B cell (primary cell): ENCODE data around the gene KRTAP9-2. TPM values are rescaled to one million over a fixed set of nuclear protein-coding genes. Genes with fewer than 3 reads are reported as not detected.
"Not testable (repeated sequence)": the region's sequence is repeated elsewhere in the genome, so short reads cannot be mapped to it uniquely, and the experiment has no call there.

Experiments used
- ATAC-seq: fragments of 200-7000 bp; cut with Tn5 transposase; one replicate; pipeline ENCODE4 v1.10.0; 2021; ENCODE audit warnings: low read depth, mild to moderate bottlenecking, moderate number of reproducible peaks, moderate library complexity
- CTCF ChIA-PET: fragments of 350-600 bp; sonication (Branson Sonifier 250); formaldehyde crosslinking; loops from one replicate; lab custom pipeline; 2021; ENCODE audit warnings: antibody characterized with exemption, inconsistent platforms; lab: Charles Lee
- POLR2A ChIA-PET: fragments of 350-600 bp; sonication (Branson Sonifier 250); formaldehyde crosslinking; loops from one replicate; lab custom pipeline; 2021; ENCODE audit warnings: antibody characterized with exemption; lab: Charles Lee
- DNase-seq: peaks from one replicate; pipeline ENCODE4 v3.0.0; 2013
- H2AFZ ChIP-seq: 2 replicates; pipeline ENCODE4 v1.6.1; 2012; ENCODE audit warnings: mild to moderate bottlenecking, low read depth, low read length; ENCODE audit not compliant: insufficient read depth, poor library complexity, severe bottlenecking
- H3K27ac ChIP-seq, 2 donors: 1 replicate in 1 of 2; 2 replicates in 1 of 2; pipeline ENCODE4 v1.5.1; 2012 to 2013; ENCODE audit warnings: low read length in 2 of 2, mild to moderate bottlenecking in 2 of 2, moderate library complexity in 1 of 2
- H3K27me3 ChIP-seq, 4 experiments: fragments of 200-600 bp in 1 of 4; sonication (generic) in 1 of 4; replicated peaks in 1 of 4; 1 replicate in 2 of 4; 2 replicates in 2 of 4; pipeline versions ENCODE4 v1.6.1 to v1.7.0; 2013 to 2016; ENCODE audit warnings: low read length in 3 of 4, mild to moderate bottlenecking in 2 of 4, mixed read lengths in 1 of 4, moderate library complexity in 1 of 4; ENCODE audit not compliant: insufficient read depth in 4 of 4, control insufficient read depth in 3 of 4; ENCODE audit errors: control extremely low read depth in 1 of 4
- H3K36me3 ChIP-seq, 2 experiments: replicated peaks in 1 of 2; 1 replicate in 1 of 2; 2 replicates in 1 of 2; pipeline versions ENCODE4 v1.6.1 to v1.7.1; 2013; ENCODE audit warnings: low read length in 1 of 2; ENCODE audit not compliant: insufficient read depth in 2 of 2, control insufficient read depth in 1 of 2; ENCODE audit errors: control extremely low read depth in 1 of 2, extremely low read depth in 1 of 2
- H3K4me1 ChIP-seq, 2 donors: fragments of 200-600 bp in 1 of 2; sonication (generic) in 1 of 2; 1 replicate in 1 of 2; 2 replicates in 1 of 2; pipeline versions ENCODE4 v1.5.1 to v1.6.1; 2013 to 2017; ENCODE audit warnings: low read length in 2 of 2; ENCODE audit not compliant: control insufficient read depth in 2 of 2, insufficient read depth in 2 of 2
- H3K4me2 ChIP-seq: replicated peaks from 2 replicates; pipeline ENCODE3; 2012; ENCODE audit warnings: mild to moderate bottlenecking, low read depth, low read length; ENCODE audit not compliant: poor library complexity, severe bottlenecking
- H3K4me3 ChIP-seq, 5 experiments: fragments of 200-600 bp in 1 of 5; sonication (generic) in 1 of 5; 1 replicate in 3 of 5; 2 replicates in 2 of 5; pipeline versions ENCODE4 v1.5.1 to v1.7.0; 2011 to 2016; ENCODE audit warnings: low read length in 4 of 5, mild to moderate bottlenecking in 4 of 5, low read depth in 2 of 5, control low read depth in 1 of 5, moderate library complexity in 1 of 5; ENCODE audit not compliant: insufficient read depth in 1 of 5; ENCODE audit errors: control extremely low read depth in 1 of 5, extremely low read depth in 1 of 5
- H3K79me2 ChIP-seq: fragments of 200-600 bp; sonication (generic); one replicate; pipeline ENCODE4 v1.6.0; 2016; ENCODE audit warnings: low read length; ENCODE audit not compliant: control insufficient read depth, insufficient read depth
- H3K9ac ChIP-seq: fragments of 200-600 bp; sonication (generic); 2 replicates; pipeline ENCODE4 v1.6.1; 2017; ENCODE audit warnings: mild to moderate bottlenecking, low read length, moderate library complexity
- H3K9me3 ChIP-seq, 3 donors: one replicate each; pipeline versions ENCODE4 v1.6.1 to v1.7.1; 2013; ENCODE audit warnings: low read length in 2 of 3; ENCODE audit not compliant: control insufficient read depth in 2 of 3, insufficient read depth in 1 of 3; ENCODE audit errors: control extremely low read depth in 1 of 3
- H4K20me1 ChIP-seq: 2 replicates; pipeline ENCODE4 v1.6.0; 2012; ENCODE audit warnings: mild to moderate bottlenecking, low read length; ENCODE audit not compliant: insufficient read depth, control insufficient read depth, poor library complexity, severe bottlenecking
- H3K27ac Mint-ChIP-seq: one replicate; pipeline ENCODE4 v1.8.0; 2021; ENCODE audit warnings: mixed read lengths
- H3K27me3 Mint-ChIP-seq: one replicate; pipeline ENCODE4 v1.8.0; 2021; ENCODE audit warnings: mixed read lengths
- H3K4me1 Mint-ChIP-seq: one replicate; pipeline ENCODE4 v1.8.0; 2021; ENCODE audit warnings: mixed read lengths
- H3K4me3 Mint-ChIP-seq: one replicate; pipeline ENCODE4 v1.8.0; 2021; ENCODE audit warnings: mixed read lengths
- H3K9me3 Mint-ChIP-seq: one replicate; pipeline ENCODE4 v1.8.0; 2022; ENCODE audit warnings: mixed read lengths; ENCODE audit not compliant: insufficient read depth
- WGBS: methylation state at CpG from one replicate; pipeline ENCODE4 v1.1.5; 2013; ENCODE audit warnings: missing lambda C conversion rate; ENCODE audit not compliant: insufficient coverage; 5-methylcytosine and 5-hydroxymethylcytosine counted together
- intact Hi-C: fragments of 100-400 bp; cut with micrococcal nuclease; formaldehyde crosslinking; loops from one replicate; pipeline ENCODE4 v1.10.0; 2022
- polyA plus RNA-seq: library from polyadenylated mRNA; depleted of rRNA; stranded (reverse); fragments of >200 nt; gene quantifications from 2 replicates; pipeline ENCODE4 v1.2.3, GENCODE V29; 2012
- total RNA-seq, 2 donors: library from RNA; stranded (reverse); fragments of 120-200 nt in 1 of 2; gene quantifications; 1 replicate in 1 of 2; 2 replicates in 1 of 2; pipeline versions ENCODE4 v1.2.3 to v1.2.4, GENCODE V29; 2013 to 2022

Gene KRTAP9-2
- total and polyA plus RNA-seq, 2 donors (not counting 1 experiment from before 2014, with no cell fraction given): not detected

DNA sequence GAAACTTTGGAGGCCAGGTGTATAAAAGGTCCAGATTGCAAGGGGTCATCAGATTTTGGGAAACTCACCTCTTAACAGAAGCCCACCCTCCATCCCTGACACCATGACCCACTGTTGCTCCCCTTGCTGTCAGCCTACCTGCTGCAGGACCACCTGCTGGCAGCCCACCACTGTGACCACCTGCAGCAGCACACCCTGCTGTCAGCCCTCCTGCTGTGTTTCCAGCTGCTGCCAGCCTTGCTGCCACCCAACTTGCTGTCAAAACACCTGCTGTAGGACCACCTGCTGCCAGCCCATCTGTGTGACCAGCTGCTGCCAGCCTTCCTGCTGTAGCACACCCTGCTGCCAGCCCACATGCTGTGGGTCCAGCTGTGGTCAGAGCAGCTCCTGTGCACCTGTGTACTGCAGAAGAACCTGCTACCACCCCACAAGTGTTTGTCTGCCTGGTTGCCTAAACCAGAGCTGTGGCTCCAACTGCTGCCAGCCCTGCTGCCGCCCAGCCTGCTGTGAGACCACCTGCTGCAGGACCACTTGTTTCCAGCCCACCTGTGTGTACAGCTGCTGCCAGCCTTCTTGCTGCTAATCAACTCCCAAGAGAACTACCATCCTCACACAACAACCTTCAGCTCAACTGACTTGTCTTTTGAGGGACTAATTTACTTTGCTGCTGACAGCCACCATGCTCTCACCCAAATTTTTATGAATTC is 6.1 kb downstream of the KRTAP9-2 start, which contains the start of gene KRTAP9-3:
Gene KRTAP9-3 (plus strand): TSS at position 51 of the 707 bp plus-strand sequence. CDS start 53 bp downstream, at position 104.
- H3K27me3 ChIP-seq, intact Hi-C loops, H3K27ac Mint-ChIP-seq, CTCF ChIA-PET, H3K4me2 ChIP-seq, H3K4me3 ChIP-seq, H3K4me1 Mint-ChIP-seq, ATAC-seq, H3K4me3 Mint-ChIP-seq, H3K9me3 ChIP-seq, H2AFZ ChIP-seq, H3K27ac ChIP-seq, H4K20me1 ChIP-seq, DNase-seq, POLR2A ChIA-PET, H3K79me2 ChIP-seq, H3K36me3 ChIP-seq, H3K9me3 Mint-ChIP-seq, H3K4me1 ChIP-seq, H3K9ac ChIP-seq: not testable (repeated sequence)
- WGBS: 60% methylated on average over 1 of the region's 1 CpG
- H3K27me3 Mint-ChIP-seq: peaks cover 48% of the 10 kb centered on the region

DNA sequence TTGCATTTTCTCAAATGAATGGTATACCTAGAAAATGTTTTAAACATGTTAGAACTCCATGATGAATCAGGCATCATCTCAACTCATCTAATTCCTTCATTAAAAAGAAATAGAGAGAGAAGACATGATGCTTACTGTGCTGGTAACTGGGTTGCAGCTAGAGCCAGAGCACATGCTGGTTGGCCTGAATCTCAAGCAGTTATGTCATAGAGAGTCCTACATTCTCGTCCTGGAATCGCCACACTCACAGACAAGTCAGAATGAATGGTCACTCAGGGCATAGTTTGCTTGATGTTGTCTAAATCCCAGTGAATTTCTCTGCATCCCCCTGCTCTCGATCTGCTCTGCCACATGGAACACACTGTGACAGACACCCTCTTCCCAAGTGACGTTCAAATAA is 10.7 kb downstream of the KRTAP9-2 start:
- H3K9ac ChIP-seq, H3K9me3 Mint-ChIP-seq, H3K4me3 ChIP-seq, H3K4me3 Mint-ChIP-seq, H3K27ac Mint-ChIP-seq, DNase-seq, H3K27ac ChIP-seq, H3K27me3 ChIP-seq, H4K20me1 ChIP-seq, H3K4me2 ChIP-seq, H2AFZ ChIP-seq, H3K4me1 Mint-ChIP-seq, H3K36me3 ChIP-seq, POLR2A ChIA-PET, intact Hi-C loops, ATAC-seq, H3K79me2 ChIP-seq, CTCF ChIA-PET, H3K4me1 ChIP-seq: not testable (repeated sequence)
- peaks cover 0 to 11% (median 0%) of the 10 kb centered on the region in 3 donors for H3K9me3 ChIP-seq
- no CpG with 5 or more reads among the region's 4 CpGs for WGBS
- H3K27me3 Mint-ChIP-seq: peaks cover 50% of the 10 kb centered on the region

DNA sequence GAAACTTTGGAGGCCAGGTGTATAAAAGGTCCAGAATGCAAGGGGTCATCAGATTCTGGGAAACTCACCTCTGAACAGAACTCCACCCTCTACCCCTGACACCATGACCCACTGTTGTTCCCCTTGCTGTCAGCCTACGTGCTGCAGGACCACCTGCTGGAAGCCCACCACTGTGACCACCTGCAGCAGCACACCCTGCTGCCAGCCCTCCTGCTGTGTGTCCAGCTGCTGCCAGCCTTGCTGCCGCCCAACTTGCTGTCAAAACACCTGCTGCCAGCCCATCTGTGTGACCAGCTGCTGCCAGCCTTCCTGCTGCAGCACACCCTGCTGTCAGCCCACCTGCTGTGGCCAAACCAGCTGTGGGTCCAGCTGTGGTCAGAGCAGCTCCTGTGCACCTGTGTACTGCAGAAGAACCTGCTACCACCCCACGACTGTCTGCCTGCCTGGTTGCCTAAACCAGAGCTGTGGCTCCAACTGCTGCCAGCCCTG is 11.5 kb downstream of the KRTAP9-2 start, which contains the start of gene KRTAP9-8:
Gene KRTAP9-8 (plus strand): TSS at position 51 of the 489 bp plus-strand sequence. CDS start 53 bp downstream, at position 104.
- CTCF ChIA-PET, H3K9me3 Mint-ChIP-seq, H4K20me1 ChIP-seq, H2AFZ ChIP-seq, H3K4me3 ChIP-seq, H3K4me1 ChIP-seq, ATAC-seq, H3K4me3 Mint-ChIP-seq, POLR2A ChIA-PET, H3K79me2 ChIP-seq, H3K27ac ChIP-seq, H3K27ac Mint-ChIP-seq, H3K9ac ChIP-seq, H3K4me1 Mint-ChIP-seq, intact Hi-C loops, H3K27me3 ChIP-seq, H3K36me3 ChIP-seq, H3K4me2 ChIP-seq, H3K9me3 ChIP-seq, DNase-seq: not testable (repeated sequence)
- H3K27me3 Mint-ChIP-seq: peaks cover 54% of the 10 kb centered on the region
- WGBS: 69% methylated on average over 2 of the region's 3 CpGs
